ENCODE results near the gene GRIP1.

GRIP1 gene

GRCh38 chr12:66698558-66698957, 19.7 kb upstream of the GRIP1 start:
- Histone ChIP-seq H3K4me1 (ENCODE audit: low read length) (peaks cover 50% of the 10 kb centered on the region), H4K20me1 (ENCODE audit: insufficient read depth, low read length) (no peaks in the 10 kb centered on the region), H3K36me3 (replicated peaks; ENCODE audit: insufficient read depth, low read length) (no peaks in the 10 kb centered on the region), H3F3A (ENCODE audit: insufficient read depth, low read length) (peaks cover 27% of the 10 kb centered on the region), H3K9me3 (replicated peaks; ENCODE audit: insufficient read depth, low read length) (no peaks in the 10 kb centered on the region), H3K4me2 (ENCODE audit: low read depth, low read length) (peak overlapping the region; percentile 14; the same call in 1 of the 2 replicates), H3K9me2 (replicated peaks; ENCODE audit: insufficient read depth, low read length) (no peaks in the 10 kb centered on the region), H3K9ac (ENCODE audit: low read length) (no peak overlapping the region), H3K4me3 (ENCODE audit: low read length) (no peak overlapping the region), H3K79me2 (ENCODE audit: low read length) (no peaks in the 10 kb centered on the region), H3K27ac (ENCODE audit: low read length) (no peak overlapping the region; the same call in 1 of the 2 replicates), H2AFZ (ENCODE audit: low read length) (no peak overlapping the region), H3K27me3 (replicated peaks; ENCODE audit: insufficient read depth, low read length) (no peaks in the 10 kb centered on the region)
- DNase-seq: no peak
- TF ChIP-seq EZH2phosphoT487 (IDR thresholded peaks at IDR 0.05; ENCODE audit: low read length): no peak
- TF ChIP-seq, protein P1, sequence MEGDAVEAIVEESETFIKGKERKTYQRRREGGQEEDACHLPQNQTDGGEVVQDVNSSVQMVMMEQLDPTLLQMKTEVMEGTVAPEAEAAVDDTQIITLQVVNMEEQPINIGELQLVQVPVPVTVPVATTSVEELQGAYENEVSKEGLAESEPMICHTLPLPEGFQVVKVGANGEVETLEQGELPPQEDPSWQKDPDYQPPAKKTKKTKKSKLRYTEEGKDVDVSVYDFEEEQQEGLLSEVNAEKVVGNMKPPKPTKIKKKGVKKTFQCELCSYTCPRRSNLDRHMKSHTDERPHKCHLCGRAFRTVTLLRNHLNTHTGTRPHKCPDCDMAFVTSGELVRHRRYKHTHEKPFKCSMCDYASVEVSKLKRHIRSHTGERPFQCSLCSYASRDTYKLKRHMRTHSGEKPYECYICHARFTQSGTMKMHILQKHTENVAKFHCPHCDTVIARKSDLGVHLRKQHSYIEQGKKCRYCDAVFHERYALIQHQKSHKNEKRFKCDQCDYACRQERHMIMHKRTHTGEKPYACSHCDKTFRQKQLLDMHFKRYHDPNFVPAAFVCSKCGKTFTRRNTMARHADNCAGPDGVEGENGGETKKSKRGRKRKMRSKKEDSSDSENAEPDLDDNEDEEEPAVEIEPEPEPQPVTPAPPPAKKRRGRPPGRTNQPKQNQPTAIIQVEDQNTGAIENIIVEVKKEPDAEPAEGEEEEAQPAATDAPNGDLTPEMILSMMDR (IDR thresholded peaks at IDR 0.05; ENCODE audit: low read length): peak; percentile 30

- no peak overlapping the region; the same call in 1 of the 2 replicates for H3K9ac ChIP-seq (ENCODE audit: low read length)
These were observed 18.5 kb upstream of the GRIP1 start for GRCh38 chr12:66697404-66697803.

GRCh38 chr12:66694666-66695613, 16.1 kb upstream of the GRIP1 start:
- peak overlapping the region; percentile 12; the same call in 1 of the 2 replicates for H2AFZ ChIP-seq (ENCODE audit: low read length)
- H3K27ac ChIP-seq (ENCODE audit: low read length): peak overlapping the region; percentile 52
- peaks cover 58% of the 10 kb centered on the region for H3K4me1 ChIP-seq (ENCODE audit: low read length)
- peak overlapping the region; percentile 53 for H3K4me2 ChIP-seq (ENCODE audit: low read depth, low read length)
- no peaks in the 10 kb centered on the region for H3K79me2 ChIP-seq (ENCODE audit: low read length)
- no peaks in the 10 kb centered on the region for H3K27me3 ChIP-seq (replicated peaks; ENCODE audit: insufficient read depth, low read length)
- no peak overlapping the region; the same call in 1 of the 2 replicates for H3K4me3 ChIP-seq (ENCODE audit: low read length)
- peak; percentile 86 for DNase-seq
- 0 out of 2 replicates have a peak overlapping the region, but pooled peaks have one; percentile 19 for H3K9ac ChIP-seq (ENCODE audit: low read length)
- no peaks in the 10 kb centered on the region for H4K20me1 ChIP-seq (ENCODE audit: insufficient read depth, low read length)
- no peak for TF ChIP-seq EZH2phosphoT487 (IDR thresholded peaks at IDR 0.05; ENCODE audit: low read length)
- TF ChIP-seq, protein P1 (IDR thresholded peaks at IDR 0.05; ENCODE audit: low read length): no peak
- no peak for TF ChIP-seq EZH2 (optimal IDR thresholded peaks at IDR 0.05; ENCODE audit: low read depth, low read length)
- no peaks in the 10 kb centered on the region for H3K9me3 ChIP-seq (replicated peaks; ENCODE audit: insufficient read depth, low read length)
- H3K9me2 ChIP-seq (replicated peaks; ENCODE audit: insufficient read depth, low read length): no peaks in the 10 kb centered on the region
- peaks cover 27% of the 10 kb centered on the region for H3F3A ChIP-seq (ENCODE audit: insufficient read depth, low read length)
- no peaks in the 10 kb centered on the region for H3K36me3 ChIP-seq (replicated peaks; ENCODE audit: insufficient read depth, low read length)

More at GRCh38 chr12:66697404-66697803, 18.5 kb upstream of the GRIP1 start:
- Histone ChIP-seq H3K9me2 (replicated peaks; ENCODE audit: insufficient read depth, low read length) (no peaks in the 10 kb centered on the region), H3K4me2 (ENCODE audit: low read depth, low read length) (peak overlapping the region; percentile 47), H3K4me1 (ENCODE audit: low read length) (peaks cover 52% of the 10 kb centered on the region), H3F3A (ENCODE audit: insufficient read depth, low read length) (peaks cover 27% of the 10 kb centered on the region), H4K20me1 (ENCODE audit: insufficient read depth, low read length) (no peaks in the 10 kb centered on the region), H3K36me3 (replicated peaks; ENCODE audit: insufficient read depth, low read length) (no peaks in the 10 kb centered on the region), H3K79me2 (ENCODE audit: low read length) (no peaks in the 10 kb centered on the region), H3K27me3 (replicated peaks; ENCODE audit: insufficient read depth, low read length) (no peaks in the 10 kb centered on the region), H2AFZ (ENCODE audit: low read length) (peak overlapping the region; percentile 19; the same call in 1 of the 2 replicates), H3K4me3 (ENCODE audit: low read length) (no peak overlapping the region), H3K27ac (ENCODE audit: low read length) (peak overlapping the region; percentile 68), H3K9me3 (replicated peaks; ENCODE audit: insufficient read depth, low read length) (no peaks in the 10 kb centered on the region)
- TF ChIP-seq EZH2 (optimal IDR thresholded peaks at IDR 0.05; ENCODE audit: low read depth, low read length) (no peak), EZH2phosphoT487 (IDR thresholded peaks at IDR 0.05; ENCODE audit: low read length) (no peak)
- TF ChIP-seq, protein P1 (IDR thresholded peaks at IDR 0.05; ENCODE audit: low read length): no peak
- DNase-seq: peak; percentile 87
